Fibroblast of gingiva (primary cell): Measurements from ENCODE around the gene ZC3H13.
"Not testable (repeated sequence)": the region's sequence is repeated elsewhere in the genome, so short reads cannot be mapped to it uniquely, and the experiment has no call there.

Experiments
- DNase-seq: peaks from one replicate; pipeline ENCODE4 v3.0.0-alpha.2; 2011; ENCODE audit warnings: low read depth

ZC3H13 gene

DNA sequence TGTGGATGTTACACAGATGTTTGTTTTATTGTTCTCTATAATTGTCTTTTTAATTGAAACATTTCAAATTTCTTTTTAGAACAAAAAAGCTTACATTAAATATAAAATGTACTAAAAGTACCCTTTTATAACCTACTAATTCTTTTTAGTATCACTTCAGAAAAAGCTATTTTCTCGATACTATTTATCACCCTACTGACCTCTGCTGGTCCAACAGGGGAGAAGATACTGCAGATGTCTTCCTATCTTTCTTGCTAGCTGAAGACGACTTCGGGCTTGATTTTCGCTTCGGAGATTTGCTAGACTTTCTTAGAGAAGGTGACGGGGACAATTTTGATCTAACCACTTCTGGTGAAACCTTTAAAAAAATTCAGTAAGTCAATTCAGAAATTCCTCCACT lies 42.4 kb downstream of the ZC3H13 start:
- no peak for DNase-seq

GRCh38 chr13:46008631-46009030 lies 43.9 kb downstream of the ZC3H13 start:
- no peak for DNase-seq

DNA sequence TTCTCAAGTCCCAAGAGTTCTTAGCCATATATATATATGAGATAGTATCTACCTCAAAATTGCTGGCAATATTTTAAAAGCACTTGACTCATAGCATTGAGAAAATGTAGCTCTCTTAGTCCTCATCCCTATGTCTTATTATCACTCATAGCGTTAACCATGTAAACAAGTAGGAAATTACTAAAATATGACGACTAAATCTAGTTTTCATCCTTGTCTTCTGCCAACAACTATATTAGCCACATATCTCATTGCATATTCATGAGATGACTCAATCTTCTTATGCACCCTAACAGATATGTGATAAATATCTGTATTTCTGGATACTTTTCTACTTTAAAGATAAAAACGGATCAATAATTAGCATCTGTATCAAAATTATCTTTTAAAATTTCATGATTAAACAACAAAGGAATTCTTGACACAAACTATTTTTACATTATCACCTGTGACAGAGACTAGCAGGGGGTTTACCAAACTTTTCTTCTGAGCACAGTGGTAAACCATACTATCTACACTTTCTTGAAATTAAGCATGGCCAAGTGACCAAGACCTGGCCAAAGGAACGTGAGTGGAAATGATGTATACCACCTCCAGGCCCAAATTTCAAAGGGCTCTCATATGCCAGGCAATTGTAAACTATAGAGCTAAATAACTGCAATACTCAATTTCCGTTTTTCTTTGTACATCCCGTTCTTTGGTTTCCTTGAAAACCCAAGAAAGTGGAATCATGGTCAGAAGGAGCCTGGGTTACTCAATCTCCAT lies 45.7 kb downstream of the ZC3H13 start:
- peak; percentile 19 for DNase-seq

DNA sequence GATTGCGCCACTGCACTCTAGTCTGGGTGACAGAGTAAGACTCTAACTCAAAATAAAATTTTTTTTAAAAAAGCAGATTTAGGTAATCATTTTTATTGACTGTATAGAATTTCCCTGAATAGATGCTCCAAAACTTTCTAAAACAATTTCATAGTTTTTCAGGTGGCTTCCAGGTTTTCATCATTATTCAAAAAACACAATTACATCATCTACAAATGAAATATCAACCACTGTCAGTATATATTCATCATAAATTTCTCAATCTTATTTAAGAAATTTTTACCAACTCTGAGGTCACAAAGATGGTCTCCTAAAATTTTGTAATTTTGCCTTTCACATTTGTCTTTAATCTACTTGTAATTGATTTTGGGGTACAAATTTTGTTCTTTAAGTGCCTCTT lies 48.1 kb downstream of the ZC3H13 start:
- no peak for DNase-seq

GRCh38 chr13:45996631-45997030 lies 55.9 kb downstream of the ZC3H13 start:
- no peak for DNase-seq

DNA sequence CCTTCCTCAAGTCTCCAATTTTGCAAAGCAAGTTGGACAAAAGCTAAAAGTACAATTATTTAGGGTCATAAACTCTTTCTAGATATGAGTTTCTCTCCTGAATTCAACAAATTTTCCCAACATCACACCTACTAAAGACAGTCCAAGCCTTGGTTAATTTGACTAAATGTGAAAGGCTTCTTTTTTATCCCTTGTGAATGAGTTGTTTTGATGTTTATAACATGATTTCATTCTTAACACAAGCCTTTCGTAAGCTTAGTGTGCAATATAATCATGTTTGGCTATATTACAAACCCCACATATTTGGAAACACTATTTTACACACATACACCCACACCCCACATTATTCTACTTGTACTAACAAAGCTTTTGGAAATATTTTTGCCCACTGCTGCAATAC lies 57.3 kb downstream of the ZC3H13 start:
- no peak for DNase-seq

- DNase-seq: no peak
These were observed 57.8 kb downstream of the ZC3H13 start for GRCh38 chr13:45994752-45995151.

DNA sequence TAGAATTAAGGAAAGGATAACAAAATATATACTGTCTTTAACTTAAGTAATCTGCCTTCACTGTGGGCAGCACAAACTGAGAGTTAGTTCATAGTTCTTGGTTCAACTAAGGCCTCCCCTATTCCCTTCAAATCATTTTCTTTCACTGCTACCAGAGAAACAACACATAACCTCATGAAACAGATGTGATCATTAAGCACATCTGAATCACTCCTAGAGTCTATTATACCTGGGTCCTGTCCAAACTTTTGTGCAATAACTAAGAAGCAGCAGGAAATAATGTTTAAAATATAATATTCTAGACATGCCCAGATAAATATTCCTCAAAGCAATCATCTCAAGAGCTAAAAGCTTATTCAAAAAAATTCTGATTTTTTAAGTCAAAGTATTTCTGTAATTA lies 62.9 kb downstream of the ZC3H13 start:
- peak; percentile 78 for DNase-seq

DNA sequence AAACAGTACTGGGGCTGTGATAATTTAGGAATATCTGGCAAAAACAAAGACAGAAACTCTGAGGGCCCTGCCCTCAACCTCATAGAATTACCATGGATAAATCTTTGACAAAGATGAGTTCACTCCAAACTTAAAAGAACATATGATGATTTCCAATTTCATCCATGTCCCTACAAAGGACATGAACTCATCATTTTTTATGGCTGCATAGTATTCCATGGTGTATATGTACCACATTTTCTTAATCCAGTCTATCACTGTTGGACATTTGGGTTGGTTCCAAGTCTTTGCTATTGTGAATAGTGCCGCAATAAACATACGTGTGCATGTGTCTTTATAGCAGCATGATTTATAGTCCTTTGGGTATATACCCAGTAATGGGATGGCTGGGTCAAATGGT lies 71.4 kb downstream of the ZC3H13 start:
- not testable (repeated sequence) for DNase-seq

DNA sequence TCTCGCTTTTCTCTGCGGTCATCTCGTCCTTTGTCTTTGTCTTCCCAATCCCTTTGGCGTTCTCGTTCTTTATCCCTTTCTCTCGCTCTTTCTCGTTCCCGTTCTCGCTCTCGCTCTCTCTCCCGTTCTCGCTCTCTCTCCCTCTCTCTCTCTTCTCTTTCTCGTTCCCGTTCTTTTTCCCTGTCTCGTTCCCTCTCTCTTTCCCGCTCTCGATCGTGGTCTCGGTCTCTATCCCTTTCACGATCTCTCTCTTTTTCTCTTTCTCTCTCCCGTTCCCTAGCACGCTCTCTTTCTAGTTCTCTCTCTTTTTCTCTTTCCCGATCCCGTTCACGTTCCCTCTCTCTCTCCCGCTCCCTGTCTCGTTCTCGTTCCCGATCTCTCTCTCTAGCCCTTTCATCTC lies 77.2 kb downstream of the ZC3H13 start:
- DNase-seq: no peak

GRCh38 chr13:45974500-45974899 lies 78.0 kb downstream of the ZC3H13 start:
- no peak for DNase-seq

- no peak for DNase-seq
These were observed 85.0 kb downstream of the ZC3H13 start for GRCh38 chr13:45967589-45967988.

GRCh38 chr13:45966715-45967114 lies 85.8 kb downstream of the ZC3H13 start:
- DNase-seq: no peak

DNA sequence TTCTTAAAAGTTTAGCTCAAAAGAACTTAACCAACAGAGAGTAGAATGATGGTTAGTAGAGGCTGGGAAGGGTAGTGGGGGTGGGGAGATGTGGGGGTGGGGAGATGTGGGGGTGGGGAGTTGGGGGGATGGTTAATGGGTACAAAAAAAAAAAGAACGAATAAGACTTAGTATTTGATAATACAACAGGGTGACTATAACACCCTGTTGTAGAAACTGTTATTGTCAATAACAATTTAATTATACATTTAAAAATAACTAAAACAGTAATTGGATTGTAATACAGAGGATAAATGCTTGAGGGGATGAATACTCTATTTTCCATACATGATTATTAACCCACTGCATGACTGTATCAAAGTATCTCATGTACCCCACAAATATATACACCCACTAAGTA lies 91.1 kb downstream of the ZC3H13 start:
- no peak for DNase-seq

GRCh38 chr13:45954836-45955800 lies 97.4 kb downstream of the ZC3H13 start:
- DNase-seq: no peak

GRCh38 chr13:45953082-45953481 lies 99.5 kb downstream of the ZC3H13 start:
- DNase-seq: no peak

- no peak for DNase-seq
These were observed 100.8 kb downstream of the ZC3H13 start for GRCh38 chr13:45951724-45952123.

- DNase-seq: no peak
These were observed 101.4 kb downstream of the ZC3H13 start for GRCh38 chr13:45951166-45951565.

GRCh38 chr13:45950386-45951000 lies 102.1 kb downstream of the ZC3H13 start:
- no peak for DNase-seq

- DNase-seq: no peak
These were observed 103.4 kb downstream of the ZC3H13 start for GRCh38 chr13:45949161-45949560.

DNA sequence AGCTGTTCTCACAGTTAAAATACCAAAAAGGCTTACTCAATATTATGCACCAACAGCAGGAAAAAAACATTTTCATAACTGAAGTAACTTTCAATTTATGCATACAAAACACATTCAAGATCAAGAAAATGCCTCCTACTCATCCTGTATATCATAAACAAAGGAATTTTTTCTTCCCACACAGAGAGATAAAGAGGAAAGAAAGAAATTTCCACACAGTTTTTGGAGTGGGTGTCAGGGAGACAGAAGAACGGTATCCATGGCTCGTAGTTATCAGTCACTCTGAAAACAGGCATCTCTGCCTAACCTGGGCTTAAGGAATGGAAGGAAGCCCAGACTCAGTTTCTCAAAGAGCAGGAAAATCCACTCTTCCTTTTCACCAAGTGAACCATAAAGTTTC lies 108.6 kb downstream of the ZC3H13 start:
- DNase-seq: no peak

- no peak for DNase-seq
These were observed 109.4 kb downstream of the ZC3H13 start for GRCh38 chr13:45943120-45943519.

- no peak for DNase-seq
These were observed 111.3 kb downstream of the ZC3H13 start for GRCh38 chr13:45941261-45941660.
